IPS-18a (cell line): ENCODE results near the gene GAS2.

Experiments
- H3K27ac ChIP-seq: one replicate; pipeline ENCODE4 v1.5.1; 2013; ENCODE audit warnings: low read length
- H3K27me3 ChIP-seq: one replicate; pipeline ENCODE4 v1.6.1; 2013; ENCODE audit warnings: mild to moderate bottlenecking, low read length; ENCODE audit not compliant: control insufficient read depth, insufficient read depth
- H3K36me3 ChIP-seq: one replicate; pipeline ENCODE4 v1.6.1; 2013; ENCODE audit warnings: low read depth, low read length; ENCODE audit not compliant: control insufficient read depth
- H3K4me1 ChIP-seq: one replicate; pipeline ENCODE4 v1.6.1; 2013; ENCODE audit warnings: low read depth, low read length; ENCODE audit not compliant: control insufficient read depth
- H3K4me3 ChIP-seq: one replicate; pipeline ENCODE4 v1.5.1; 2013; ENCODE audit warnings: low read length
- H3K9ac ChIP-seq: one replicate; pipeline ENCODE4 v1.6.1; 2013; ENCODE audit warnings: mild to moderate bottlenecking, low read length, moderate library complexity
- H3K9me3 ChIP-seq: one replicate; pipeline ENCODE4 v1.6.1; 2013; ENCODE audit warnings: low read depth, low read length; ENCODE audit not compliant: control insufficient read depth

Gene GAS2

GRCh38 chr11:22707119-22707899 is 40.9 kb downstream of the GAS2 start:
- H3K9ac ChIP-seq = no peak overlapping the region
- no peaks in the 10 kb centered on the region for H3K9me3 ChIP-seq
- peaks cover 11% of the 10 kb centered on the region for H3K4me1 ChIP-seq
- H3K27me3 ChIP-seq = no peaks in the 10 kb centered on the region
- no peak overlapping the region for H3K27ac ChIP-seq
- no peaks in the 10 kb centered on the region for H3K36me3 ChIP-seq
- no peak overlapping the region for H3K4me3 ChIP-seq

GRCh38 chr11:22711071-22711770 is 44.8 kb downstream of the GAS2 start:
- no peak overlapping the region for H3K27ac ChIP-seq

GRCh38 chr11:22711880-22712279 is 45.5 kb downstream of the GAS2 start:
- Histone ChIP-seq H3K4me1 (no peaks in the 10 kb centered on the region), H3K27me3 (no peaks in the 10 kb centered on the region), H3K4me3 (no peak overlapping the region), H3K9me3 (peaks cover 2% of the 10 kb centered on the region), H3K27ac (no peak overlapping the region), H3K36me3 (no peaks in the 10 kb centered on the region), H3K9ac (no peak overlapping the region)

More at GRCh38 chr11:22711071-22711770, 44.8 kb downstream of the GAS2 start:
- Histone ChIP-seq H3K27me3 (no peaks in the 10 kb centered on the region), H3K9ac (no peak overlapping the region), H3K9me3 (peaks cover 2% of the 10 kb centered on the region), H3K36me3 (no peaks in the 10 kb centered on the region), H3K4me1 (no peaks in the 10 kb centered on the region), H3K4me3 (no peak overlapping the region)

- no peak overlapping the region for H3K9ac ChIP-seq
- H3K4me1 ChIP-seq = no peaks in the 10 kb centered on the region
- no peaks in the 10 kb centered on the region for H3K27me3 ChIP-seq
- no peaks in the 10 kb centered on the region for H3K36me3 ChIP-seq
- no peak overlapping the region for H3K27ac ChIP-seq
- H3K9me3 ChIP-seq = peaks cover 2% of the 10 kb centered on the region
- no peak overlapping the region for H3K4me3 ChIP-seq
Observed at GRCh38 chr11:22713336-22713735, 46.9 kb downstream of the GAS2 start.

GRCh38 chr11:22715971-22716370 is 49.6 kb downstream of the GAS2 start:
- Histone ChIP-seq H3K36me3 (no peaks in the 10 kb centered on the region), H3K4me3 (no peak overlapping the region), H3K27me3 (no peaks in the 10 kb centered on the region), H3K27ac (no peak overlapping the region), H3K9me3 (peaks cover 2% of the 10 kb centered on the region), H3K9ac (no peak overlapping the region), H3K4me1 (no peaks in the 10 kb centered on the region)

- H3K9ac ChIP-seq = no peak overlapping the region
- no peak overlapping the region for H3K27ac ChIP-seq
- H3K4me3 ChIP-seq = no peak overlapping the region
- H3K4me1 ChIP-seq = no peaks in the 10 kb centered on the region
- H3K36me3 ChIP-seq = no peaks in the 10 kb centered on the region
- H3K27me3 ChIP-seq = no peaks in the 10 kb centered on the region
- peaks cover 2% of the 10 kb centered on the region for H3K9me3 ChIP-seq
Observed at GRCh38 chr11:22720457-22720856, 54.0 kb downstream of the GAS2 start.

GRCh38 chr11:22723274-22723673 is 56.9 kb downstream of the GAS2 start:
- no peak overlapping the region for H3K27ac ChIP-seq
- no peaks in the 10 kb centered on the region for H3K4me1 ChIP-seq
- no peak overlapping the region for H3K9ac ChIP-seq
- no peaks in the 10 kb centered on the region for H3K27me3 ChIP-seq
- no peaks in the 10 kb centered on the region for H3K9me3 ChIP-seq
- H3K4me3 ChIP-seq = no peak overlapping the region
- H3K36me3 ChIP-seq = no peaks in the 10 kb centered on the region

GRCh38 chr11:22725079-22725478 is 58.7 kb downstream of the GAS2 start:
- Histone ChIP-seq H3K9me3 (no peaks in the 10 kb centered on the region), H3K9ac (no peak overlapping the region), H3K4me1 (no peaks in the 10 kb centered on the region), H3K27ac (no peak overlapping the region), H3K27me3 (no peaks in the 10 kb centered on the region), H3K36me3 (no peaks in the 10 kb centered on the region), H3K4me3 (no peak overlapping the region)

- no peak overlapping the region for H3K9ac ChIP-seq
- no peak overlapping the region for H3K4me3 ChIP-seq
- H3K27ac ChIP-seq = no peak overlapping the region
- H3K36me3 ChIP-seq = no peaks in the 10 kb centered on the region
- H3K4me1 ChIP-seq = no peaks in the 10 kb centered on the region
- H3K9me3 ChIP-seq = no peaks in the 10 kb centered on the region
- H3K27me3 ChIP-seq = no peaks in the 10 kb centered on the region
Observed at GRCh38 chr11:22728600-22729389, 62.4 kb downstream of the GAS2 start.

- Histone ChIP-seq H3K27me3 (no peaks in the 10 kb centered on the region), H3K4me3 (no peak overlapping the region), H3K27ac (no peak overlapping the region), H3K9me3 (no peaks in the 10 kb centered on the region), H3K36me3 (no peaks in the 10 kb centered on the region), H3K4me1 (no peaks in the 10 kb centered on the region), H3K9ac (no peak overlapping the region)
Observed at GRCh38 chr11:22730319-22730718, 63.9 kb downstream of the GAS2 start.

GRCh38 chr11:22732588-22732987 is 66.2 kb downstream of the GAS2 start:
- no peak overlapping the region for H3K4me3 ChIP-seq
- no peaks in the 10 kb centered on the region for H3K36me3 ChIP-seq
- no peaks in the 10 kb centered on the region for H3K9me3 ChIP-seq
- H3K4me1 ChIP-seq = no peaks in the 10 kb centered on the region
- no peaks in the 10 kb centered on the region for H3K27me3 ChIP-seq
- H3K9ac ChIP-seq = no peak overlapping the region
- no peak overlapping the region for H3K27ac ChIP-seq
